DMS153 (cell line): Measurements from ENCODE around the gene ATP4B.

Experiments
- DNase-seq: peaks from one replicate; lab custom pipeline; 2025; lab: John Stamatoyannopoulos, UW

ATP4B gene

GRCh38 chr13:113605866-113606438, 52.0 kb downstream of the ATP4B start:
- DNase-seq: no peak

DNA sequence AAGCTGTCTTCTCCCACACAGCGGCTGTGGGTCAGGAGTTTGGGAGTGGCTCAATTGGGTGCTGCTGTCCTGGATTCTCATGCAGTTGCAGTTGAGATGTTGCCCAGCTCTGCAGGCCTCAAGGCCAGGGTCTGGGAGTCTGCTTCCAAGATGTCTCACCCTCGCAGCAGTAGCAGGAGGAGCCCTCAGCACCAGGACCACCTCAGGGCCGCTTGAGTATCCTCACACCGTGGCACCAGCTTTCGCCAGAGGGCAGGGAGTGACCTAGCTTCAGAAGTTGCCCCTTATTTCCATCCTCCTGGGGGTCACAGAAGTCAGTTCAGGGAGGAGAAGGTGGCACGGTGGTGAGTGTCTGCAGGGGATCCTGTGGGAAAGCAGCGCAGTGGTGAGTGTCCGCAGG, 52.5 kb downstream of the ATP4B start:
- no peak for DNase-seq

DNA sequence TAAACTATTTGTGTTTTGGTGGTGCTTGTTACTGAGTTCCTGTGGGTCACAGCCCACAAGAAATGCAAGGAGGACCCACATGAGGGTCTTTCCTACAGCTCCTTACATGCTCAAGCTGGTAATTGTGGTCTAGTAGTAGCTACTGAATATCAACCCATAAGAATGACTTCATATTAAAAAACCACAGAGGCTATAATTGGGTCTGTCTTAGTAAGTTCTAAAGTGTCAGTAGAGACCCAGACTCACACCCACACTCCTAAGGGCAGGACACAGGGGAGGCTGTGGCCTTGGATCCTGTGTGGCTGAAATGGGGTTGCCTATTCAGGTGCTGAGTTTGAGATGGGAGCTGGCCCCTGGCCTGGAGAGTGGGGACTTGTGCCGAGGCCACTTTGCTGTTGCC, 53.8 kb downstream of the ATP4B start:
- no peak for DNase-seq

DNA sequence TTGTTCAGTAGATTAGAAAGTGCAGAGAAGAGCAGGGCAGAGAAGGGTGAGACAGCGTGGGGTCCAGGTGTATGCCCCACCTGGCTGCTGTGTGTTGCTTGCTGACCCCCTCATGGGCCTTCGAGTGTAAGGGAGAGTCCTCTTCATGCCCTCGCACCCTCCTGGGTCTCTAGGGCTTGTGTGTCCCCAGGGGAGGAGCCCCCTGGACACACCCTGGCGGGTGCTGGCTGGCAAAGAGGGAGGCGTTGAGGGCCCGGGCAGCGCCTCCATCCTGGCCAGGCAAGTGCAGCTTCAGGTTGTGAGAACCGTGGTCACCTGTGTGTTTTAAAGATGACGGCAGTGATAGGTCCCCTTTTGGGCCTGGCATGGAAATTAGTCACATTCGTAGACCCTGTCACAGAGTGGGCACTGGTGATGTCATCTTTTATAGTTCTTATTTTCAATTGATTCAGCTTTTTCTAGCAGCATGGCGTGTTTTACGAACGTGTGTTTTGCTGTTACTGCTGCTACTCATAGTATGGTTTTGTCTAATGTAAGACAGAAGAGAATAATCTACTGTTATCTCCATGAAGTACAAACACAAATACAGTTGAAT, 54.8 kb downstream of the ATP4B start:
- DNase-seq: no peak

GRCh38 chr13:113602291-113602988, 55.6 kb downstream of the ATP4B start:
- DNase-seq: no peak

GRCh38 chr13:113601166-113602070, 56.6 kb downstream of the ATP4B start:
- DNase-seq: no peak

DNA sequence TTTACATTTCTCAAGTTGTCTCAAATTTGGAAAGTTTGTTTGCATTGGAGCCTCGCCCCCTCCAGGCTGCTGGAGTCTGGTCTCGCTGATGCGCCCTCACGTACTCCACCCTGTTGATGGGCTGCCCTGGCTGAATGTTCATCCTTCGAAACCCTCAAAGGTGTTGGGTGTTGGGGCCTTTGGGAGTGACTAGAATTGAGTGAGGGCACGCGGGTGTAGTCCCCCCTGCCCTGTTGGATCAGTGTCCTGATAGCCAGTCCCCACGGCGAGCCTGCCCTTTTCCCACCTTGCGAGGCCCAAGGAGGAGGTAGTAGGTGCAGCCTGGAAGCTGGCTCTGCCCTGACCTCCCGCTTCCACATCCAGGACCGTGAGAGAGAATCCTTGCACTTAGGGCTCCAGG, 58.6 kb downstream of the ATP4B start:
- no peak for DNase-seq
